ENCODE data around the gene USP34. TPM values are rescaled to one million over a fixed set of nuclear protein-coding genes. Genes with fewer than 3 reads are reported as not detected.

Gene USP34
- total RNA-seq, 1 experiment from 2014 or later: 76.3 TPM

GRCh38 chr2:61193670-61194561 is 277.0 kb downstream of the USP34 start:
- ChIA-PET POLR2A (no interaction called here), CTCF (no interaction called here), RAD21 (ENCODE audit: low non-redundant PET in 1 of 2, low total read pairs in 2 of 2, uncharacterized antibody in 2 of 2, unreplicated experiment in 2 of 2) (no interaction called here)
- intact Hi-C loops (cut with micrococcal nuclease): no loop called here
- H3K27ac ChIP-seq (ENCODE audit: low read depth, low read length): no peak overlapping the region
- no peaks in the 10 kb centered on the region for H3K9me2 ChIP-seq (ENCODE audit: insufficient read depth)
- H3K36me3 ChIP-seq (ENCODE audit: control insufficient read depth in 1 of 2, insufficient read depth in 2 of 2, low read length in 2 of 2): peaks cover 17 to 22% of the 10 kb centered on the region in 2 experiments
- no peak overlapping the region for H3K9ac ChIP-seq (ENCODE audit: low read length)
- BruUV-seq (replicated peaks): no TSS peak
- no peaks in the 10 kb centered on the region for H3K9me3 ChIP-seq (ENCODE audit: control insufficient read depth in 1 of 2, insufficient read depth in 1 of 2, low read depth in 1 of 2, low read length in 2 of 2)
- H3K4me2 ChIP-seq (ENCODE audit: low read length): no peak overlapping the region
- peaks cover 0 to 4% of the 10 kb centered on the region in 2 experiments; a peak in 2 of 4 replicates for H3K4me1 ChIP-seq (ENCODE audit: control insufficient read depth in 1 of 2, insufficient read depth in 2 of 2, low read length in 2 of 2)
- TF ChIP-seq EZH2phosphoT487 (IDR thresholded peaks at IDR 0.05; ENCODE audit: borderline replicate concordance) (no peak), FOSL1 (IDR thresholded peaks at IDR 0.05; ENCODE audit: low read depth) (no peak), ATF3 (IDR thresholded peaks at IDR 0.05) (no peak), MAX (IDR thresholded peaks at IDR 0.05) (no peak), EGR1 (IDR thresholded peaks at IDR 0.05; ENCODE audit: low read depth) (no peak), CTCF (IDR thresholded peaks at IDR 0.05 in 2 of 3, conservative IDR thresholded peaks at IDR 0.05 in 1 of 3; ENCODE audit: borderline replicate concordance in 1 of 3, insufficient read depth in 1 of 3, low read depth in 2 of 3, low read length in 2 of 3) (no peak), YY1 (IDR thresholded peaks at IDR 0.05; ENCODE audit: extremely low read depth, insufficient replicate concordance, low read depth, low read length) (no peak), ZNF274 (IDR thresholded peaks at IDR 0.05; ENCODE audit: low read depth, low read length) (no peak), SRF (IDR thresholded peaks at IDR 0.05; ENCODE audit: low read depth) (no peak), EZH2 (IDR thresholded peaks at IDR 0.05) (no peak), ELF1 (IDR thresholded peaks at IDR 0.05; ENCODE audit: borderline replicate concordance, low read depth) (no peak), RAD21 (IDR thresholded peaks at IDR 0.05; ENCODE audit: low read depth) (no peak)
- H3K4me3 ChIP-seq (replicated peaks in 1 of 2; ENCODE audit: low read depth in 1 of 2, low read length in 2 of 2): no peak overlapping the region
- H3K27me3 ChIP-seq (ENCODE audit: insufficient read depth, low read length): no peaks in the 10 kb centered on the region
- no peaks in the 10 kb centered on the region for H4K20me1 ChIP-seq (ENCODE audit: insufficient read depth)
- ATAC-seq (no peak), DNase-seq (ENCODE audit: low read depth, low spot score) (no peak)
- no peaks in the 10 kb centered on the region for H3K79me2 ChIP-seq (ENCODE audit: insufficient read depth, low read length)
- no peak overlapping the region for H2AFZ ChIP-seq (ENCODE audit: low read depth, low read length, poor library complexity, severe bottlenecking)

All from HCT116 (cell line).